ENCODE results near the gene LHX2. TPM values are rescaled to one million over a fixed set of nuclear protein-coding genes. Genes with fewer than 3 reads are reported as not detected.

The LHX2 gene
- total RNA-seq, 1 experiment from 2014 or later: 1.4 TPM

DNA sequence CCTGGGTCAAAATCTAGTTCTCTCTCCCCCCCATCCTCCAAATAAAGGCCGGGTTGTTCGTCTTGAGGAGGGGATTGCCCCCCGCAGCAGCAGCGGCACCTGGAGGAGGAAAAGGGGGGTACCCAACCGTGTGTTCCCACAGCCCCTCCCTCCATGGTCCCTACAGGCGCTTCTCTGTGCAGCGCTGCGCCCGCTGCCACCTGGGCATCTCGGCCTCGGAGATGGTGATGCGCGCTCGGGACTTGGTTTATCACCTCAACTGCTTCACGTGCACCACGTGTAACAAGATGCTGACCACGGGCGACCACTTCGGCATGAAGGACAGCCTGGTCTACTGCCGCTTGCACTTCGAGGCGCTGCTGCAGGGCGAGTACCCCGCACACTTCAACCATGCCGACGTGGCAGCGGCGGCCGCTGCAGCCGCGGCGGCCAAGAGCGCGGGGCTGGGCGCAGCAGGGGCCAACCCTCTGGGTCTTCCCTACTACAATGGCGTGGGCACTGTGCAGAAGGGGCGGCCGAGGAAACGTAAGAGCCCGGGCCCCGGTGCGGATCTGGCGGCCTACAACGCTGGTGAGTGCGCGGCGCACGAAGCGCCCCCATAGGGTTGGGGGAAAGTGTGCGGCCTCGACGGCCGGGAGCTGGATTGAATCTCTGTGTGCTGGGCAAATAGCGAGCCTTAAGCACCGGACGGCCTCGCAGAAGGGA, 3.5 kb downstream of the LHX2 start:
- BruUV-seq (replicated peaks): no TSS peak
- intact Hi-C loops (cut with micrococcal nuclease; ENCODE audit: unreplicated experiment): no loop called here
- H4K20me1 ChIP-seq (ENCODE audit: insufficient read depth): no peaks in the 10 kb centered on the region
- no peaks in the 10 kb centered on the region for H3K4me1 ChIP-seq (replicated peaks; ENCODE audit: insufficient read depth)
- TF ChIP-seq, protein P1, sequence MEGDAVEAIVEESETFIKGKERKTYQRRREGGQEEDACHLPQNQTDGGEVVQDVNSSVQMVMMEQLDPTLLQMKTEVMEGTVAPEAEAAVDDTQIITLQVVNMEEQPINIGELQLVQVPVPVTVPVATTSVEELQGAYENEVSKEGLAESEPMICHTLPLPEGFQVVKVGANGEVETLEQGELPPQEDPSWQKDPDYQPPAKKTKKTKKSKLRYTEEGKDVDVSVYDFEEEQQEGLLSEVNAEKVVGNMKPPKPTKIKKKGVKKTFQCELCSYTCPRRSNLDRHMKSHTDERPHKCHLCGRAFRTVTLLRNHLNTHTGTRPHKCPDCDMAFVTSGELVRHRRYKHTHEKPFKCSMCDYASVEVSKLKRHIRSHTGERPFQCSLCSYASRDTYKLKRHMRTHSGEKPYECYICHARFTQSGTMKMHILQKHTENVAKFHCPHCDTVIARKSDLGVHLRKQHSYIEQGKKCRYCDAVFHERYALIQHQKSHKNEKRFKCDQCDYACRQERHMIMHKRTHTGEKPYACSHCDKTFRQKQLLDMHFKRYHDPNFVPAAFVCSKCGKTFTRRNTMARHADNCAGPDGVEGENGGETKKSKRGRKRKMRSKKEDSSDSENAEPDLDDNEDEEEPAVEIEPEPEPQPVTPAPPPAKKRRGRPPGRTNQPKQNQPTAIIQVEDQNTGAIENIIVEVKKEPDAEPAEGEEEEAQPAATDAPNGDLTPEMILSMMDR (conservative IDR thresholded peaks at IDR 0.05): no peak
- TF ChIP-seq EZH2 (IDR thresholded peaks at IDR 0.05; ENCODE audit: low read depth): no peak
- no peaks in the 10 kb centered on the region for H3K79me2 ChIP-seq (ENCODE audit: low read depth)
- peaks cover 25% of the 10 kb centered on the region for H3K27me3 ChIP-seq (ENCODE audit: insufficient read depth, low read depth)
- H3K4me3 ChIP-seq: no peak overlapping the region
- CTCF ChIA-PET: no interaction called here
- H3K9me2 ChIP-seq (ENCODE audit: insufficient read depth): no peaks in the 10 kb centered on the region
- no peak overlapping the region for H2AFZ ChIP-seq
- H3K27ac ChIP-seq: no peak overlapping the region
- no peaks in the 10 kb centered on the region for H3F3A ChIP-seq (ENCODE audit: insufficient read depth, low read depth)
- POLR2A ChIA-PET (ENCODE audit: unreplicated experiment): no interaction called here
- H3K9me3 ChIP-seq (ENCODE audit: insufficient read depth, low read depth): no peaks in the 10 kb centered on the region
- H3K4me2 ChIP-seq: no peak overlapping the region
- H3K36me3 ChIP-seq (ENCODE audit: low read depth): no peaks in the 10 kb centered on the region
- DNase-seq: no peak

DNA sequence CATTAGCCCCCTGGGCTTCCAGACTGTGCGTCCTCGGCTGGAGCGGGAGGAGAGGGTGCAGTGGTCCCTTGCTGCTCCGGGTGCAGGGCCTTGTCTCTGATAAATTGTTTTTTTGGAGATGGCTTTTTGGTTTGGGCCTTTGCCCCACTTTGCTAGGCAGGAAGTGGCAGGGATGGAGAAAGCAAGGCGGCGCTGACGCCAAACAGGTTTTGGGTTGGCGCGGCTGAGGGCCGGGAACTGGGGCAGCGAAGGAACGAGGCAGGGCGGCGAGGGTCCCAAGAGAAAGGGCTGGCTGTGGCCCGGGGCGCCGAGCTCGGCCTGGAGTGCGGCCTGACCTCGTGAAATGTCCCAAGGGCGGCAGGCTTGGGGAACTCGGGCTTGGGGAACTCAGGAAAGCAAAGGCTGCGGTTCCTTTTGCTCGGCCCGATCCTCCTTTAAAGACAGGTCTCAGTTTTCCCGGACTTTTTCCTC, 4.1 kb downstream of the LHX2 start:
- DNase-seq: no peak
- no peaks in the 10 kb centered on the region for H3K9me2 ChIP-seq (ENCODE audit: insufficient read depth)
- H3K4me3 ChIP-seq: no peak overlapping the region
- TF ChIP-seq EZH2 (IDR thresholded peaks at IDR 0.05; ENCODE audit: low read depth): no peak
- TF ChIP-seq, protein P1 (conservative IDR thresholded peaks at IDR 0.05): no peak
- no peaks in the 10 kb centered on the region for H3K9me3 ChIP-seq (ENCODE audit: insufficient read depth, low read depth)
- H4K20me1 ChIP-seq (ENCODE audit: insufficient read depth): no peaks in the 10 kb centered on the region
- peaks cover 31% of the 10 kb centered on the region for H3K27me3 ChIP-seq (ENCODE audit: insufficient read depth, low read depth)
- intact Hi-C loops (cut with micrococcal nuclease; ENCODE audit: unreplicated experiment): no loop called here
- no peak overlapping the region for H3K4me2 ChIP-seq
- no peaks in the 10 kb centered on the region for H3K4me1 ChIP-seq (replicated peaks; ENCODE audit: insufficient read depth)
- CTCF ChIA-PET: no interaction called here
- no peak overlapping the region for H2AFZ ChIP-seq
- no peaks in the 10 kb centered on the region for H3F3A ChIP-seq (ENCODE audit: insufficient read depth, low read depth)
- H3K27ac ChIP-seq: no peak overlapping the region
- POLR2A ChIA-PET (ENCODE audit: unreplicated experiment): no interaction called here
- H3K79me2 ChIP-seq (ENCODE audit: low read depth): no peaks in the 10 kb centered on the region
- BruUV-seq (replicated peaks): no TSS peak
- H3K36me3 ChIP-seq (ENCODE audit: low read depth): no peaks in the 10 kb centered on the region

DNA sequence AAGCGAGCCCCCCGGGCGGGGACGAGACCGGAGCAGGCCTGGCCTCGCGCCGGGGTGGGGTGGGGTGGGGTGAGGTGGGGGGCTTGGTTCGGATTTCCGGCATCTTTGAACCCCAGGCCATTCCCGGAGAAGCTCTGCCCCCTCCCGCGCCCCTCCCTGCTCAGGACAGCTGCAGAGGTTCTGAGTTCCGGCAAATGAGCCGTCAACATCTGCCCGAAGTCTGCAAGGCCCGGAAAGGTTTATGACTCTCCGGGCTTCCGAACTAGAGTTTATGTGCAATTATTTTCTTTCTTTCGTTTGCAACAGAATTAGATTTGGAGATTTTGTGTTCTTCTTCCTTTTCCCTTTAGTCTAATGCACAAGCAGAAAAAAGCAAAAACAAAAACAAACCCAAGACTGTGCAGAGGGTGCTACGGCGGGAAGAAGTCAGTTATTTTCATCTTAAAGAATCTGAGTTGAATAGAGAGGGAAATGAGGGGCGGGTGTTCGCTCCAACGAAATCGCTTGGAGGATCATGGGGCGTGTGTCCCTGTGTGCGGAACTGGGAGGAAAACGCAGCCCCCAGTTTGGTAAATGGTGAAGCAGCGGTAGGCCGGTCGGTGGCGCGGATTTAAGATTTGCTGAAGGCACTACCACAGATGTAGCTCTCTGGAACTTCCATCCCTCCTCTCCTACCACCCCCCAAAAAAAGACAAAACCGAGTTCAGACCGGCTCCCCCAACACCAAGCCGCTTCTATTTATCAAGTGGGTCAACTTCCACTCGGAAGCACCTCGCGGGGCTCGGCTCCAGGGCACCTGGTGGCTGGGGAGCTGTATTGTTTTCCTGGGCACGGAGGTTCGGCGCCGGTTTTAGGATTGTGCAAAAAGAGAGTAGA, 4.8 kb downstream of the LHX2 start:
- no TSS peak for BruUV-seq (replicated peaks)
- Histone ChIP-seq H3K9me3 (ENCODE audit: insufficient read depth, low read depth) (no peaks in the 10 kb centered on the region), H3K27me3 (ENCODE audit: insufficient read depth, low read depth) (peaks cover 38% of the 10 kb centered on the region), H3K9me2 (ENCODE audit: insufficient read depth) (no peaks in the 10 kb centered on the region), H2AFZ (no peak overlapping the region), H3K79me2 (ENCODE audit: low read depth) (no peaks in the 10 kb centered on the region), H3K36me3 (ENCODE audit: low read depth) (no peaks in the 10 kb centered on the region), H4K20me1 (ENCODE audit: insufficient read depth) (no peaks in the 10 kb centered on the region), H3K4me3 (no peak overlapping the region), H3K27ac (no peak overlapping the region), H3F3A (ENCODE audit: insufficient read depth, low read depth) (no peaks in the 10 kb centered on the region), H3K4me2 (no peak overlapping the region), H3K4me1 (replicated peaks; ENCODE audit: insufficient read depth) (no peaks in the 10 kb centered on the region)
- ChIA-PET CTCF (no interaction called here), POLR2A (ENCODE audit: unreplicated experiment) (no interaction called here)
- no peak for DNase-seq
- TF ChIP-seq, protein P1 (conservative IDR thresholded peaks at IDR 0.05): no peak
- TF ChIP-seq EZH2 (IDR thresholded peaks at IDR 0.05; ENCODE audit: low read depth): no peak
- intact Hi-C loops (cut with micrococcal nuclease; ENCODE audit: unreplicated experiment): no loop called here

Measured in PC-9 (cell line).